Measurements from ENCODE around the gene CTNNBL1. TPM values are rescaled to one million over a fixed set of nuclear protein-coding genes. Genes with fewer than 3 reads are reported as not detected.

The CTNNBL1 gene
- total RNA-seq, 1 experiment from 2014 or later, result 64.4 TPM

DNA sequence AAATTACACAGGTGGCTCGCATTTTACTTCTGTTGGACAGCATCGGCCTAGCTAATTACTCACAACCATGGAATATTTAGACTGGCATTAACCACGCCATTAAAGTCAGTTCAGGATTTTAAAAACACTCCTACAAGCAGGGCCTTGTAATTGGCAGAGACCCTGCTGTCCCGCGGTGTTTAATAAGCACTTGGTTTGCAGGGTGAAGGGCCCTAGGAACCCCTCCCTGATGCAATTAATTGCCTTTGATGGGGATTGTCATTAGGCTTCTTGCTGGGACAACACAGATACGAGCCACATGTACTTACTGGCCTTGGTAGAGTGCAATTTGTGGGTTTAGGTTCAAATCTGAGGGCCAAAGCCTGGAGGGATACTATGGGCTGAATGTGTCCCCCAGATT, 201.3 kb downstream of the CTNNBL1 start:
- Mint-ChIP-seq H3K27ac (no peak overlapping the region), H3K36me3 (no peaks in the 10 kb centered on the region), H3K27me3 (ENCODE audit: low read depth) (peaks cover 5% of the 10 kb centered on the region; the same call in 1 of the 2 replicates), H3K9me3 (no peaks in the 10 kb centered on the region), H3K4me3 (no peak overlapping the region), H3K4me1 (peaks cover 3% of the 10 kb centered on the region)
- ChIA-PET CTCF (interaction anchor here (1.2 kb wide), 1 partner anchor 137 kb away, joined by 4 read pairs; no protein-coding TSS in a partner anchor), POLR2A (no interaction called here)
- DNase-seq (ENCODE audit: low spot score) (no peak), ATAC-seq (no peak)
- TF ChIP-seq, protein P1, sequence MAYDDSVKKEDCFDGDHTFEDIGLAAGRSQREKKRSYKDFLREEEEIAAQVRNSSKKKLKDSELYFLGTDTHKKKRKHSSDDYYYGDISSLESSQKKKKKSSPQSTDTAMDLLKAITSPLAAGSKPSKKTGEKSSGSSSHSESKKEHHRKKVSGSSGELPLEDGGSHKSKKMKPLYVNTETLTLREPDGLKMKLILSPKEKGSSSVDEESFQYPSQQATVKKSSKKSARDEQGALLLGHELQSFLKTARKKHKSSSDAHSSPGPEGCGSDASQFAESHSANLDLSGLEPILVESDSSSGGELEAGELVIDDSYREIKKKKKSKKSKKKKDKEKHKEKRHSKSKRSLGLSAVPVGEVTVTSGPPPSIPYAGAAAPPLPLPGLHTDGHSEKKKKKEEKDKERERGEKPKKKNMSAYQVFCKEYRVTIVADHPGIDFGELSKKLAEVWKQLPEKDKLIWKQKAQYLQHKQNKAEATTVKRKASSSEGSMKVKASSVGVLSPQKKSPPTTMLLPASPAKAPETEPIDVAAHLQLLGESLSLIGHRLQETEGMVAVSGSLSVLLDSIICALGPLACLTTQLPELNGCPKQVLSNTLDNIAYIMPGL (CRISPR knock-in tag; IDR thresholded peaks at IDR 0.05), result no peak
- no peak for TF ChIP-seq ZNF671 (CRISPR knock-in tag; IDR thresholded peaks at IDR 0.05)
- TF ChIP-seq, protein P2, sequence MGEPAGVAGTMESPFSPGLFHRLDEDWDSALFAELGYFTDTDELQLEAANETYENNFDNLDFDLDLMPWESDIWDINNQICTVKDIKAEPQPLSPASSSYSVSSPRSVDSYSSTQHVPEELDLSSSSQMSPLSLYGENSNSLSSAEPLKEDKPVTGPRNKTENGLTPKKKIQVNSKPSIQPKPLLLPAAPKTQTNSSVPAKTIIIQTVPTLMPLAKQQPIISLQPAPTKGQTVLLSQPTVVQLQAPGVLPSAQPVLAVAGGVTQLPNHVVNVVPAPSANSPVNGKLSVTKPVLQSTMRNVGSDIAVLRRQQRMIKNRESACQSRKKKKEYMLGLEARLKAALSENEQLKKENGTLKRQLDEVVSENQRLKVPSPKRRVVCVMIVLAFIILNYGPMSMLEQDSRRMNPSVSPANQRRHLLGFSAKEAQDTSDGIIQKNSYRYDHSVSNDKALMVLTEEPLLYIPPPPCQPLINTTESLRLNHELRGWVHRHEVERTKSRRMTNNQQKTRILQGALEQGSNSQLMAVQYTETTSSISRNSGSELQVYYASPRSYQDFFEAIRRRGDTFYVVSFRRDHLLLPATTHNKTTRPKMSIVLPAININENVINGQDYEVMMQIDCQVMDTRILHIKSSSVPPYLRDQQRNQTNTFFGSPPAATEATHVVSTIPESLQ (CRISPR knock-in tag; IDR thresholded peaks at IDR 0.05), result no peak
- TF ChIP-seq ZBTB21 (CRISPR knock-in tag; IDR thresholded peaks at IDR 0.05; ENCODE audit: borderline replicate concordance), result no peak
- no peak for TF ChIP-seq JAZF1 (CRISPR knock-in tag; IDR thresholded peaks at IDR 0.05)
- TF ChIP-seq, protein P3, sequence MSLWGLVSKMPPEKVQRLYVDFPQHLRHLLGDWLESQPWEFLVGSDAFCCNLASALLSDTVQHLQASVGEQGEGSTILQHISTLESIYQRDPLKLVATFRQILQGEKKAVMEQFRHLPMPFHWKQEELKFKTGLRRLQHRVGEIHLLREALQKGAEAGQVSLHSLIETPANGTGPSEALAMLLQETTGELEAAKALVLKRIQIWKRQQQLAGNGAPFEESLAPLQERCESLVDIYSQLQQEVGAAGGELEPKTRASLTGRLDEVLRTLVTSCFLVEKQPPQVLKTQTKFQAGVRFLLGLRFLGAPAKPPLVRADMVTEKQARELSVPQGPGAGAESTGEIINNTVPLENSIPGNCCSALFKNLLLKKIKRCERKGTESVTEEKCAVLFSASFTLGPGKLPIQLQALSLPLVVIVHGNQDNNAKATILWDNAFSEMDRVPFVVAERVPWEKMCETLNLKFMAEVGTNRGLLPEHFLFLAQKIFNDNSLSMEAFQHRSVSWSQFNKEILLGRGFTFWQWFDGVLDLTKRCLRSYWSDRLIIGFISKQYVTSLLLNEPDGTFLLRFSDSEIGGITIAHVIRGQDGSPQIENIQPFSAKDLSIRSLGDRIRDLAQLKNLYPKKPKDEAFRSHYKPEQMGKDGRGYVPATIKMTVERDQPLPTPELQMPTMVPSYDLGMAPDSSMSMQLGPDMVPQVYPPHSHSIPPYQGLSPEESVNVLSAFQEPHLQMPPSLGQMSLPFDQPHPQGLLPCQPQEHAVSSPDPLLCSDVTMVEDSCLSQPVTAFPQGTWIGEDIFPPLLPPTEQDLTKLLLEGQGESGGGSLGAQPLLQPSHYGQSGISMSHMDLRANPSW (CRISPR knock-in tag; conservative IDR thresholded peaks at IDR 0.05; ENCODE audit: low read depth), result no peak
- TF ChIP-seq SOX15 (CRISPR knock-in tag; IDR thresholded peaks at IDR 0.05), result no peak
- TF ChIP-seq RORB (CRISPR knock-in tag; IDR thresholded peaks at IDR 0.05), result no peak
- TF ChIP-seq IRF2 (CRISPR knock-in tag; IDR thresholded peaks at IDR 0.05; ENCODE audit: borderline replicate concordance, low read depth), result no peak
- no peak for TF ChIP-seq FOXK1 (CRISPR knock-in tag; IDR thresholded peaks at IDR 0.05)

DNA sequence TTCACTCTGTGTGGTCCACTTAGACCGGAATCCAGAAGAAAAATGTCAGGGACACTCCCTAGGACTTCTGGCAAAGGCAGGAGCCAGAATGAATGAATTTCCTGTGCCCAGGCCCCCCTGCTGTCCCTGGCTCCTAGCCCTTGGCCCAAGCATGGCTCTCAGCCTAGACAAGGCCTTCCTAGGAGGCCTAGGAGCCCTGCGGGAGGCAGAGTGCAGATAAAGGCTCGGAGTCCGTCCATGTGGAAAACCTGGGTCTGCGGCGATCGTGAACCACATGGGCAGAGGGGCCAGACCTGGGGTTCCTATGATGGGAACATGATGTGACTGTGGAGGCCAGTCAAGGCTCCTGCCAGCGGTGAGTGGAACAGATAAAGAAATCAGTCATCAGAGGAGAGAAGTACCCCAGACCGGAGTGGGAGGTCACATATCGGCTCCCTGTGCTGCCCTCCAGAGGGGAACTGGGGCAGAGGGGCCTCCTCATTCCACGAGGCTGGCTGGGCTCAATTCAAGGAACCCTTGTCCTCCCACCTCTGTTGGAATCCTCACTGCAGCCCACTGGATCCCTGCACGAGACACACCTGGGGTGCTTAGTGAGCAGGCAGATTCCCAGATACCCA, 203.2 kb downstream of the CTNNBL1 start:
- Mint-ChIP-seq H3K27me3 (ENCODE audit: low read depth) (peaks cover 14% of the 10 kb centered on the region), H3K27ac (no peak overlapping the region), H3K9me3 (no peaks in the 10 kb centered on the region), H3K36me3 (no peaks in the 10 kb centered on the region), H3K4me3 (no peak overlapping the region), H3K4me1 (peaks cover 10% of the 10 kb centered on the region)
- ChIA-PET POLR2A (no interaction called here), CTCF (interaction anchor here (2.2 kb wide), 1 partner anchor 333 kb away, joined by 13 read pairs; no protein-coding TSS in a partner anchor)
- peak; percentile 81 for ATAC-seq
- DNase-seq (ENCODE audit: low spot score), result peak; percentile 67
- TF ChIP-seq, protein P4, sequence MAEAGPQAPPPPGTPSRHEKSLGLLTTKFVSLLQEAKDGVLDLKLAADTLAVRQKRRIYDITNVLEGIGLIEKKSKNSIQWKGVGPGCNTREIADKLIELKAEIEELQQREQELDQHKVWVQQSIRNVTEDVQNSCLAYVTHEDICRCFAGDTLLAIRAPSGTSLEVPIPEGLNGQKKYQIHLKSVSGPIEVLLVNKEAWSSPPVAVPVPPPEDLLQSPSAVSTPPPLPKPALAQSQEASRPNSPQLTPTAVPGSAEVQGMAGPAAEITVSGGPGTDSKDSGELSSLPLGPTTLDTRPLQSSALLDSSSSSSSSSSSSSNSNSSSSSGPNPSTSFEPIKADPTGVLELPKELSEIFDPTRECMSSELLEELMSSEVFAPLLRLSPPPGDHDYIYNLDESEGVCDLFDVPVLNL (CRISPR knock-in tag; IDR thresholded peaks at IDR 0.05; ENCODE audit: borderline replicate concordance, low read depth), result no peak
- TF ChIP-seq GRHL2 (CRISPR knock-in tag; IDR thresholded peaks at IDR 0.05; ENCODE audit: insufficient replicate concordance, severe bottlenecking), result no peak
- TF ChIP-seq, protein P3 (CRISPR knock-in tag; conservative IDR thresholded peaks at IDR 0.05; ENCODE audit: low read depth), result no peak
- TF ChIP-seq NR1H2 (CRISPR knock-in tag; IDR thresholded peaks at IDR 0.05), result no peak
- no peak for TF ChIP-seq PRRX2 (CRISPR knock-in tag; IDR thresholded peaks at IDR 0.05)
- no peak for TF ChIP-seq ZNF232 (CRISPR knock-in tag; IDR thresholded peaks at IDR 0.05)
- no peak for TF ChIP-seq KAT7 (CRISPR knock-in tag; IDR thresholded peaks at IDR 0.05; ENCODE audit: borderline replicate concordance)
- TF ChIP-seq JAZF1 (CRISPR knock-in tag; IDR thresholded peaks at IDR 0.05), result no peak
- no peak for TF ChIP-seq RORB (CRISPR knock-in tag; IDR thresholded peaks at IDR 0.05)
- TF ChIP-seq, protein P5, sequence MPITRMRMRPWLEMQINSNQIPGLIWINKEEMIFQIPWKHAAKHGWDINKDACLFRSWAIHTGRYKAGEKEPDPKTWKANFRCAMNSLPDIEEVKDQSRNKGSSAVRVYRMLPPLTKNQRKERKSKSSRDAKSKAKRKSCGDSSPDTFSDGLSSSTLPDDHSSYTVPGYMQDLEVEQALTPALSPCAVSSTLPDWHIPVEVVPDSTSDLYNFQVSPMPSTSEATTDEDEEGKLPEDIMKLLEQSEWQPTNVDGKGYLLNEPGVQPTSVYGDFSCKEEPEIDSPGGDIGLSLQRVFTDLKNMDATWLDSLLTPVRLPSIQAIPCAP (CRISPR knock-in tag; IDR thresholded peaks at IDR 0.05), result no peak
- TF ChIP-seq NFE2L1 (CRISPR knock-in tag; IDR thresholded peaks at IDR 0.05), result no peak
- TF ChIP-seq RELA (CRISPR knock-in tag; IDR thresholded peaks at IDR 0.05; ENCODE audit: borderline replicate concordance), result no peak
- no peak for TF ChIP-seq HMGA2 (CRISPR knock-in tag; IDR thresholded peaks at IDR 0.05)
- no peak for TF ChIP-seq CREM (CRISPR knock-in tag; IDR thresholded peaks at IDR 0.05)
- TF ChIP-seq EMX1 (CRISPR knock-in tag; IDR thresholded peaks at IDR 0.05), result no peak
